Measurements from ENCODE around the gene CEP131.

DNA sequence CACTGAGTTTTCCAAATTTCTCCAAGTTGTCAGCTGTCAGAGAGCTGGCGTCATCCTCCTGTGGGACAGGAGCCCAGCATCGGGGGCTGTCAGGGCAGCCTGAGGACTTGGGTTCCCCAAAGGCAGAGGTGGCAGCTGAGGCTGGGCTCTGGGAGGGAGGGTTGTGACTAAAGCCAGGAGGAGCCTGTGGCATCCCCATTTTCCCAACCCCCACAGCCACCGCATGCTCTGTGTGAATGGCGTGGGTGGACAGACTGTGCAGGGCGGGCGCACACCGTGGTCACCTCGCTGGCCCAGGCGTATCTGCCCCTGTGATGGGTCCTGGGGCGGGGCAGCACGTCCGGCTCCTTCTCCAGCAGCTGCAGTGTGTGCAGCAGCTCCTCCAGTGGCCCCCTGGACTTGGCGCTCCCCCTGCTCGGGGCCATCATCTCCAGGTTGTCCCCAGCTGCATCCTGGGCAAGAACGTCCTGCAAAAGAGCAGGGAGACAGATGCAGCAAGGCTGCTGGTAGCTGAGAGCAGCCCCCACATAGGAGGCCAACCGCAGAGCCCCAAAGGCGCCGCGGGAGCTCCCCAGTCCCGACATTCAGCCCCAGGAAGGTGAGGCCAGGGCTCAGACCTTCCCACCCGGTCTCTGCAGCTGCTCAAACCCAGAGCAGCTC, 24.8 kb downstream of the CEP131 start:
- TF ChIP-seq POLR2A (IDR thresholded peaks at IDR 0.05) (no peak), CTCF (IDR thresholded peaks at IDR 0.05) (no peak), POLR2AphosphoS5 (IDR thresholded peaks at IDR 0.05; ENCODE audit: insufficient read depth in 1 of 2, low read depth in 1 of 2) (no peak)

Data from vagina (tissue), 2 donors.